HG02981 (cell line): ENCODE data around the gene PLEKHH1.
"Not testable (repeated sequence)": the region's sequence is repeated elsewhere in the genome, so short reads cannot be mapped to it uniquely, and the experiment has no call there.

ENCODE experiments used
- ATAC-seq: cut with Tn5 transposase; IDR thresholded peaks from one replicate; pipeline ENCODE4 v1.9.1; 2021; ENCODE audit warnings: mild to moderate bottlenecking, moderate library complexity; ENCODE audit not compliant: unreplicated experiment

The PLEKHH1 gene

GRCh38 chr14:67619446-67620216 is 86.5 kb downstream of the PLEKHH1 start, which contains the start of gene ARG2:
Gene ARG2 (plus strand): TSS chr14:67619920. CDS start chr14:67619978, 58 bp downstream.
- peak; percentile 89 for ATAC-seq

- ATAC-seq = no peak
These were observed 87.2 kb downstream of the PLEKHH1 start for GRCh38 chr14:67620217-67620785.

- no peak for ATAC-seq
These were observed 89.6 kb downstream of the PLEKHH1 start for GRCh38 chr14:67622675-67623074.

- no peak for ATAC-seq
These were observed 90.0 kb downstream of the PLEKHH1 start for GRCh38 chr14:67623114-67623513.

GRCh38 chr14:67626131-67626530 is 93.0 kb downstream of the PLEKHH1 start:
- not testable (repeated sequence) for ATAC-seq

GRCh38 chr14:67627519-67627918 is 94.4 kb downstream of the PLEKHH1 start:
- ATAC-seq = no peak

GRCh38 chr14:67630186-67630585 is 97.1 kb downstream of the PLEKHH1 start:
- ATAC-seq = no peak

- no peak for ATAC-seq
These were observed 97.8 kb downstream of the PLEKHH1 start for GRCh38 chr14:67630938-67631337.

- ATAC-seq = no peak
These were observed 100.5 kb downstream of the PLEKHH1 start for GRCh38 chr14:67633451-67634147.

- ATAC-seq = no peak
These were observed 103.3 kb downstream of the PLEKHH1 start for GRCh38 chr14:67636361-67636919.

GRCh38 chr14:67638642-67639041 is 105.6 kb downstream of the PLEKHH1 start:
- ATAC-seq = no peak
